ENCODE data around the gene TFDP2.

The TFDP2 gene

GRCh38 chr3:141904203-141904602 is 245.1 kb downstream of the TFDP2 start:
- H3K4me3 ChIP-seq (ENCODE audit: low read length, poor library complexity, severe bottlenecking), result no peak overlapping the region
- peaks cover 9% of the 10 kb centered on the region; the same call in 1 of the 2 replicates for H3K79me2 ChIP-seq (ENCODE audit: insufficient read depth, low read length)
- no peaks in the 10 kb centered on the region for H3K9me2 ChIP-seq (replicated peaks; ENCODE audit: low read depth, low read length)
- peaks cover 48% of the 10 kb centered on the region; the same call in 1 of the 2 replicates for H3K36me3 ChIP-seq (ENCODE audit: insufficient read depth, low read length)
- no peak overlapping the region for H2AFZ ChIP-seq (ENCODE audit: low read length)
- H3K4me1 ChIP-seq (ENCODE audit: insufficient read depth, low read length, poor library complexity, severe bottlenecking), result no peaks in the 10 kb centered on the region
- H3F3A ChIP-seq (ENCODE audit: low read depth), result no peaks in the 10 kb centered on the region
- H3K27me3 ChIP-seq (ENCODE audit: insufficient read depth, low read length, poor library complexity, severe bottlenecking), result no peaks in the 10 kb centered on the region
- TF ChIP-seq, protein P1, sequence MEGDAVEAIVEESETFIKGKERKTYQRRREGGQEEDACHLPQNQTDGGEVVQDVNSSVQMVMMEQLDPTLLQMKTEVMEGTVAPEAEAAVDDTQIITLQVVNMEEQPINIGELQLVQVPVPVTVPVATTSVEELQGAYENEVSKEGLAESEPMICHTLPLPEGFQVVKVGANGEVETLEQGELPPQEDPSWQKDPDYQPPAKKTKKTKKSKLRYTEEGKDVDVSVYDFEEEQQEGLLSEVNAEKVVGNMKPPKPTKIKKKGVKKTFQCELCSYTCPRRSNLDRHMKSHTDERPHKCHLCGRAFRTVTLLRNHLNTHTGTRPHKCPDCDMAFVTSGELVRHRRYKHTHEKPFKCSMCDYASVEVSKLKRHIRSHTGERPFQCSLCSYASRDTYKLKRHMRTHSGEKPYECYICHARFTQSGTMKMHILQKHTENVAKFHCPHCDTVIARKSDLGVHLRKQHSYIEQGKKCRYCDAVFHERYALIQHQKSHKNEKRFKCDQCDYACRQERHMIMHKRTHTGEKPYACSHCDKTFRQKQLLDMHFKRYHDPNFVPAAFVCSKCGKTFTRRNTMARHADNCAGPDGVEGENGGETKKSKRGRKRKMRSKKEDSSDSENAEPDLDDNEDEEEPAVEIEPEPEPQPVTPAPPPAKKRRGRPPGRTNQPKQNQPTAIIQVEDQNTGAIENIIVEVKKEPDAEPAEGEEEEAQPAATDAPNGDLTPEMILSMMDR (conservative IDR thresholded peaks at IDR 0.05; ENCODE audit: low read length), result no peak
- no peak for TF ChIP-seq EZH2phosphoT487 (IDR thresholded peaks at IDR 0.05; ENCODE audit: borderline replicate concordance)
- H3K9ac ChIP-seq (ENCODE audit: low read depth, low read length, poor library complexity, severe bottlenecking), result no peak overlapping the region
- H3K9me3 ChIP-seq (ENCODE audit: insufficient read depth, low read depth, low read length), result peaks cover 9% of the 10 kb centered on the region; the same call in 1 of the 2 replicates
- no peak overlapping the region for H3K4me2 ChIP-seq (ENCODE audit: low read depth, low read length, poor library complexity, severe bottlenecking)
- H4K20me1 ChIP-seq (ENCODE audit: insufficient read depth, low read length, poor library complexity, severe bottlenecking), result no peaks in the 10 kb centered on the region

GRCh38 chr3:141901914-141902313 is 247.4 kb downstream of the TFDP2 start:
- peaks cover 20% of the 10 kb centered on the region; the same call in 1 of the 2 replicates for H3K79me2 ChIP-seq (ENCODE audit: insufficient read depth, low read length)
- no peaks in the 10 kb centered on the region for H4K20me1 ChIP-seq (ENCODE audit: insufficient read depth, low read length, poor library complexity, severe bottlenecking)
- H3K9me2 ChIP-seq (replicated peaks; ENCODE audit: low read depth, low read length), result no peaks in the 10 kb centered on the region
- H3K4me2 ChIP-seq (ENCODE audit: low read depth, low read length, poor library complexity, severe bottlenecking), result no peak overlapping the region
- no peaks in the 10 kb centered on the region for H3F3A ChIP-seq (ENCODE audit: low read depth)
- H3K36me3 ChIP-seq (ENCODE audit: insufficient read depth, low read length), result peaks cover 36% of the 10 kb centered on the region; the same call in 1 of the 2 replicates
- no peak overlapping the region for H3K9ac ChIP-seq (ENCODE audit: low read depth, low read length, poor library complexity, severe bottlenecking)
- no peak overlapping the region for H3K4me3 ChIP-seq (ENCODE audit: low read length, poor library complexity, severe bottlenecking)
- H3K27me3 ChIP-seq (ENCODE audit: insufficient read depth, low read length, poor library complexity, severe bottlenecking), result no peaks in the 10 kb centered on the region
- no peak for TF ChIP-seq EZH2phosphoT487 (IDR thresholded peaks at IDR 0.05; ENCODE audit: borderline replicate concordance)
- TF ChIP-seq, protein P1 (conservative IDR thresholded peaks at IDR 0.05; ENCODE audit: low read length), result no peak
- no peaks in the 10 kb centered on the region for H3K4me1 ChIP-seq (ENCODE audit: insufficient read depth, low read length, poor library complexity, severe bottlenecking)
- peaks cover 14% of the 10 kb centered on the region; the same call in 1 of the 2 replicates for H3K9me3 ChIP-seq (ENCODE audit: insufficient read depth, low read depth, low read length)
- H2AFZ ChIP-seq (ENCODE audit: low read length), result no peak overlapping the region

GRCh38 chr3:141900343-141900742 is 249.0 kb downstream of the TFDP2 start:
- Histone ChIP-seq H3F3A (ENCODE audit: low read depth) (no peaks in the 10 kb centered on the region), H3K4me2 (ENCODE audit: low read depth, low read length, poor library complexity, severe bottlenecking) (no peak overlapping the region), H3K9me3 (ENCODE audit: insufficient read depth, low read depth, low read length) (peaks cover 14% of the 10 kb centered on the region; the same call in 1 of the 2 replicates), H3K4me3 (ENCODE audit: low read length, poor library complexity, severe bottlenecking) (no peak overlapping the region), H3K36me3 (ENCODE audit: insufficient read depth, low read length) (peaks cover 30% of the 10 kb centered on the region; the same call in 1 of the 2 replicates), H3K4me1 (ENCODE audit: insufficient read depth, low read length, poor library complexity, severe bottlenecking) (no peaks in the 10 kb centered on the region), H3K79me2 (ENCODE audit: insufficient read depth, low read length) (peaks cover 31% of the 10 kb centered on the region; the same call in 1 of the 2 replicates), H4K20me1 (ENCODE audit: insufficient read depth, low read length, poor library complexity, severe bottlenecking) (no peaks in the 10 kb centered on the region), H2AFZ (ENCODE audit: low read length) (no peak overlapping the region), H3K9me2 (replicated peaks; ENCODE audit: low read depth, low read length) (no peaks in the 10 kb centered on the region), H3K9ac (ENCODE audit: low read depth, low read length, poor library complexity, severe bottlenecking) (no peak overlapping the region), H3K27me3 (ENCODE audit: insufficient read depth, low read length, poor library complexity, severe bottlenecking) (no peaks in the 10 kb centered on the region)
- TF ChIP-seq, protein P1 (conservative IDR thresholded peaks at IDR 0.05; ENCODE audit: low read length), result no peak
- TF ChIP-seq EZH2phosphoT487 (IDR thresholded peaks at IDR 0.05; ENCODE audit: borderline replicate concordance), result no peak

Measured in Loucy (cell line).